Left renal pelvis (tissue), 4 donors: ENCODE measurements around the gene RPN2. TPM values are rescaled to one million over a fixed set of nuclear protein-coding genes. Genes with fewer than 3 reads are reported as not detected.

Source experiments
- DNase-seq, 4 donors: peaks; one replicate each; pipeline ENCODE4 v3.0.0-alpha.2; 2013; ENCODE audit warnings: low read depth in 4 of 4, low spot score in 3 of 4
- polyA plus RNA-seq, 4 donors: library from polyadenylated mRNA; unstranded; fragments of 120-200 nt; gene quantifications; one replicate each; pipeline ENCODE4 v1.2.1, GENCODE V29; 2013; ENCODE audit not compliant: insufficient read length in 4 of 4

The RPN2 gene
- polyA plus RNA-seq, 4 donors: 223 to 331 (median 306) TPM

GRCh38 chr20:37179683-37180524 is 774 bp downstream of the RPN2 start:
- DNase-seq: no peak

DNA sequence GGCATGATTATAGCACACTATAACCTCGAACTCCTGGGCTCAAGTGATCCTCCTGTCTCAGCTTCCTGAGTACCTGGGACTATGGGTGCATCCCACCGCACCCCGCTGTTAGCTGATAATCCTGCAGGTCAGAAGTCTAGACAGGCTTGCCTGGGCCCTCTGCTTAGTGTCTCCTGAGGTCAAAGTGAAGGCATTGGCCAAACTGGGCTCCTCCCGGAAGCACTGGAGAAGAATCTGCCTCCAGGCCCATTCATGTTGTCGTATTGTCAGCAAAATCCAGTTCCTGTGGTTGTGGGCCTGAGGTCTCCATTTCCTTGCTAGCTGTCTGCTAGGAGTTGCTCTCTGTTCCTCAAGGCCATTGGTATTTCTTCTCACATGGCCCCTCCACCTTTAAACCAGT is 6.6 kb downstream of the RPN2 start:
- no peak for DNase-seq

- DNase-seq: no peak
Observed at GRCh38 chr20:37188787-37189186, 9.7 kb downstream of the RPN2 start.

- no peak for DNase-seq
Observed at GRCh38 chr20:37189416-37190016, 10.4 kb downstream of the RPN2 start.

GRCh38 chr20:37190354-37191112 is 11.4 kb downstream of the RPN2 start:
- no peak for DNase-seq

DNA sequence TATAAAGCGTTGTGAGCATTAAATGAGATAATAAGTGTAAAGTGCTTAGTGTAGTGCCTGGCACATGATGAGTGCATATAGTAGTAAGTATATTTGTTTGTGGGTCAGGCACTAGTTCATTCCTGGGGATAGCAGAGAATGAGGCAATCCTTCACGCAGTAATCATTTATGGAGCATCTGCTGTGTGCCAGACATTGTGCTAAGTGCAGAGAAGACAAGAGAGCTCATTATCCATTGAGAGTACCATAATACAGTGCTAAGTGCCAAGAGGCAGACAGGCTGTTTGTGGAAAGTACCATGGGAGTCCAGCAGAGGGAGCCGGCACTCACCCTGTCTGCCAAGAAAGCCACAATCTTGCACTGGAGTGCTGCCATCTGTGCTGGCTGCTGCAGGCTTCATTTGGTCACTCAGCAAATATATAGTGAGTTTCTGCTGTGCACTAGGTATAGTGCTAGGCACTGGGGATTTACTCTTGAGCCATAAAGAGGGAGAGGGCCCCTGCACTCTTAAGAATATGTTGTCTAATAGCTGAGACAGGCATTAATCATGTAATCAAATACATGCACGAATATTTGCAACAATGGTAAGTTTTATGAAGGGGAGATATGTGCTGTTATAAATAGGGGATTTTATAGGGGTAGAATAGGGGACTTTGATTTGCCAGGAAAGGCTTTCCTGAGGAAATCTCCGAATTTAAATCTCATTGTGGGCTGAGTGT is 13.2 kb downstream of the RPN2 start:
- peak in 2 of 4 donors; percentile 59 to 62 for DNase-seq

- no peak for DNase-seq
Observed at GRCh38 chr20:37193226-37193625, 14.1 kb downstream of the RPN2 start.

- DNase-seq: no peak
Observed at GRCh38 chr20:37193821-37194220, 14.7 kb downstream of the RPN2 start.

GRCh38 chr20:37194621-37195417 is 15.7 kb downstream of the RPN2 start:
- no peak for DNase-seq

DNA sequence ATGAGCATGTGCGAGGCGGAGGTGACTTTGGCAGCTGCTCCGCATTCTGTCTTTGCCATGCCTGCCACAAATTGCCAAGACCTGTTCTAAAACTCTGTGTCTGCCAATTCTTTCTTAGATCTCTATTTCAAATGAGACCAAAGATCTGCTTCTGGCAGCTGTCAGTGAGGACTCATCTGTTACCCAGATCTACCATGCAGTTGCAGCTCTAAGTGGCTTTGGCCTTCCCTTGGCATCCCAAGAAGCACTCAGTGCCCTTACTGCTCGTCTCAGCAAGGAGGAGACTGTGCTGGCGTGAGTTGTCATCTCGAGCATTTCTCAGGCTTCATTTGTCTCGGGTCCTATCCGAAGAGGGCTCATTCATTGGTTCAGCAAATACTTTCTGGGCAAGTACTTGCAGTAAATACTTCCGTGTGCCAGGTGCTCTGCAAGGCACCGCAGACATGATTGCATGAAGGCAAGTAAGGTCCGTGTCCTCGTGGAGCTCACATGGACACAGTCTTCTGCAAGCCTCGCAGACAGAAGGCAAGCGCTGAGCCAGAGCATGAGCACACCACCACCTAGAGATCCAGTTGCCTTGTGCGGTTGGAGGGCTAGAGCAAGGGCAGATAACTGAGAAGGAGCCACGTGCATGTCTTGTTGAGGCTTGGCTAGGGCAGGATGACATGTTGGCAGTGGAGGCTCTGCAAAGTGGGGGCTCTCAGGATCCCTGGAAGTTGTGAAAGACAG is 20.0 kb downstream of the RPN2 start:
- no peak for DNase-seq

- no peak for DNase-seq
Observed at GRCh38 chr20:37200376-37200775, 21.2 kb downstream of the RPN2 start.

DNA sequence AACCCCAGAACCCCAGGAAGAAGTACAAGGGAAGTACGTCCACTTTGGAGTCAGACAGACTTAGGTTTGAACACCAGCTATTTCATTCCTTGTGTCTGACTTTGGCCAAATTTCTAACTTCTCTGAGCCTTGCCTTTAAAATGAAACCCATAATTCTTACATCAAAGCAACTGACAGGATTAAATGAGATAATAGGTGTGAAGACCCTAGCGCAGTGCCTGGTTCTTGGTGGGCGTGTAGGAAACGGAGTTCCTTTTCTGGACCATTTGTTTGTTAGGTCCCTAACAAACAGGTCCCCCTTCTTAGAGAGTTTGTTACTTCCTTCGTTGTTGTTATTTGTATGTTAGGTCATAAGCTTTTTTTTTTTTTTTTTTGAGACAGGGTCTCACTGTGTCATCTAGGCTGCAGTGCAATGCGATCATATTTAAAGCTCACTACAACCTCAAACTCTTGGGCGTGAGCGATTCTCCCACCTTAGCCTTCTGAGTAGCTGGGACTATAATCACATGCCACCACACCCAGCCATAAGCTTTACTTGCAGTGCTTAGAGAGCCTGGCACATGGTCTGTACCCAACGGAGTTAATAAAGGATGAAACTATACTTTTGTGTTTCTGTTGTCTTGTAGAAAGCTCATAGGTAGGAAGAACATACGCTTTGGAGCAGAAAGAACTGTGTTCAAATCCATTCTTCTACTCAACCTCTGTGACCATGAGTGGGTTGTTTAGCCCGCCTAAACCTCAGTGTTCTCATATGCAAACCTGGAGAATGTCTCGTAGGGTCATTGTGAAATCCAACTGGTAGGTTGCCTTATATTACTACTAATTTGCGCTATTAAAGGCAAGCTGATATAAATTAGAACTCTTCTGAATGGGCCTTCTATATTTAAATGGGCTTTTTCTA is 22.0 kb downstream of the RPN2 start:
- no peak for DNase-seq

- no peak for DNase-seq
Observed at GRCh38 chr20:37201827-37202162, 22.7 kb downstream of the RPN2 start.

DNA sequence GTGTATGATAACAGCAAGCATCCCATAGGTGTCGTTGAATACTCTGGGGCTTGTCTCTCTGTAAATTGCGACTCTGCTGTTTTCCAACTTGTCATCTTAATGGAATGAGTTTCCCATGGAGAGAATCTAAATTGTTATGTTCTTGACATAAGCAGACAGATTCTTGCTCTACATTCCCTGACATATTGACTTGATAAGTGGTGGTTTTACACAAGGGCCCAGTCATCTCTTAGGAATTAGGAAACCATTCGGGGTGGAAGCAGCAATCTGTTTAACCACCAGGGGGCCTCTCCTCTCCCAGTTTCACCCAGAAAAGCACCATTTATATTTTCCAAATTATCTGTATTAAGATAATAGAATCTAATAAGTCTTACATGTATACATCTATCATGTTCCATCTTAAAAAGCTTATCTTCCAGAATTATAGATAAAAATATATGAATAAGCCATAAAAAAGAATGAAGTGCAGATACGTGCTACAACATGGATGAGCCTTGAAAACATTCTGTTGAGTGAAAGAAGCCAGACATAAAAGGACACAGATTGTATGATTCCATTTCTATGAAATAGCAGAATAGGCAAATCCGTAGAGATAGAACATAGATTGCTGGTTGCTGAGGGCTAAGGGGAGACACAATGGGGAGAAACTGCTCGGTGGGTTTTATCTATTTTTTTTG is 23.3 kb downstream of the RPN2 start:
- DNase-seq: no peak

- DNase-seq: no peak
Observed at GRCh38 chr20:37204056-37204455, 24.9 kb downstream of the RPN2 start.

DNA sequence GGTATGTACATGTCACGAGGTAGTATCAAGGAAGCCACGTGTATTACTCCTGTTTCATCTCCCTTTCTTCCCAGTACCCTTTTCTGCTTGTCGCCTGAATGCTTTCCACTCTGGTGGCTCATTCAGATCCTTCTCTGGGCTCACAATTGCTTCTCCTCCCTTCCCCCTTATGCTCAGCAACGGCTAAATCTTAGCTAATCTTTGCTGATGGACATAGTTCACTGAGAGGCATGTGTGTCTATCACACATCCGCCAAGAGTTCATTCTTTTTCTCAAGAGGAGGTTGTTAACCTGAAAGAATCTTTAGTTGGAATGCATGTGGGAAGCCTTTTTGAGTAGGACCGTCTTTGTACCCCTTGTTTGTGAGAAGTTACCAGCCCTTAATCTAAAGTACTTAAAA is 26.0 kb downstream of the RPN2 start:
- no peak for DNase-seq

DNA sequence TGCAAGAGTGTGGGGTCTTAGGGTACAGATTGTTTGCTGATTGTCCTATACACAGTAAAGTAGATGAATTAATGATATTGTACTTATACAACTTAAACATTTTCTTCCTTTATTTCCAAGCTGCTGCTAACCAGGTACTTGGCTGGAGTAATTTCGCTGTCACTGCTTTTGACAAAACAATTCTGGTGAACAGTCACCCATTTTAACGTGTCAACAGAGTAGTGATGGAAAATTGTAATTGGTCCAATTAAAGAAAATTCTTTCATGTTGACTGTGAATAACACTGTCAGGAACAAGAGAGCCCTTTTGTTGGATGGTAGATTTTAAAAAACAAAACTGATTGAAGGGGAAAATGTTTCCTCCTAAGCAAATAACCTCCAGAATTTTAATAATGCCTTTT is 26.7 kb downstream of the RPN2 start:
- DNase-seq: no peak

DNA sequence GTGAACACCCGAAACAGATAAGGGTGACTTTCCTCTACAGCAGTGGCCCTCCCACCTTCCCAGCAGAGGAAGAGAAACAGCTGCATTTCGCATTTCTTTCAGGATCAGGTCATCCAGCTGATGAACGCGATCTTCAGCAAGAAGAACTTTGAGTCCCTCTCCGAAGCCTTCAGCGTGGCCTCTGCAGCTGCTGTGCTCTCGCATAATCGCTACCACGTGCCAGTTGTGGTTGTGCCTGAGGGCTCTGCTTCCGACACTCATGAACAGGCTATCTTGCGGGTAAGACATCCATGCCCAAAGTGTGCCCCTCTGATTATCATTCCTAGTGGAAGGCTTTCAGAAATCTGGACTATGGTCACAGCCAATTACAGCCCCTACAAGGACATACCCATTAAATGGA is 28.0 kb downstream of the RPN2 start:
- DNase-seq: no peak
